ENCODE data around the gene UNC5A.

Gene UNC5A

GRCh38 chr5:176854164-176854563 lies 43.8 kb downstream of the UNC5A start:
- TF ChIP-seq CTCF (IDR thresholded peaks at IDR 0.05; ENCODE audit: control insufficient read depth, extremely low read depth, insufficient read depth), result no peak
- no peak overlapping the region for H3K4me3 ChIP-seq (ENCODE audit: low read depth, low read length)
- DNase-seq (ENCODE audit: low read depth), result no peak

GRCh38 chr5:176855598-176855997 lies 45.2 kb downstream of the UNC5A start:
- no peak for TF ChIP-seq CTCF (IDR thresholded peaks at IDR 0.05; ENCODE audit: control insufficient read depth, extremely low read depth, insufficient read depth)
- no peak overlapping the region for H3K4me3 ChIP-seq (ENCODE audit: low read depth, low read length)

DNA sequence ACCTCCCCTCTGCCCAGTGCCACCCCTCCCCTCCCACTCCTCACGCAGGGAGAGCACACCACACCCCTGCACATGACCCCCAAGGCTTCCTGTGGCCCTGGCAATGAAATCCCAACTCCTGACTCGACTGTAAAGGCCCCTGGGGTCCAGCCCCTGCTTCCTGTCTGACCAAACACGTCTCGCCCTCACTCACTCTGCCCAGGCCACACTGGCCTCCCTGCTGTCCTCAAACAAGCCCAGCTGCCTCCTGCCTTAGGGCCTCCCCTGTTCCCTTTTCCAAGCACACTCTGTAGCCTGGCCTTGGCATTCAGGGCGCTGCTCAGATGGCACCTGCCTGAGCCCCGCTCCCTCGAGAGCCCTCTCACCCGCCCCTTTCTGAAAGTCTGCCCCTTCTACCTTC lies 46.4 kb downstream of the UNC5A start:
- TF ChIP-seq CTCF (IDR thresholded peaks at IDR 0.05; ENCODE audit: control insufficient read depth, extremely low read depth, insufficient read depth), result no peak
- no peak for DNase-seq (ENCODE audit: low read depth)
- H3K4me3 ChIP-seq (ENCODE audit: low read depth, low read length), result no peak overlapping the region

More at GRCh38 chr5:176855598-176855997, 45.2 kb downstream of the UNC5A start:
- DNase-seq (ENCODE audit: low read depth), result no peak

DNA sequence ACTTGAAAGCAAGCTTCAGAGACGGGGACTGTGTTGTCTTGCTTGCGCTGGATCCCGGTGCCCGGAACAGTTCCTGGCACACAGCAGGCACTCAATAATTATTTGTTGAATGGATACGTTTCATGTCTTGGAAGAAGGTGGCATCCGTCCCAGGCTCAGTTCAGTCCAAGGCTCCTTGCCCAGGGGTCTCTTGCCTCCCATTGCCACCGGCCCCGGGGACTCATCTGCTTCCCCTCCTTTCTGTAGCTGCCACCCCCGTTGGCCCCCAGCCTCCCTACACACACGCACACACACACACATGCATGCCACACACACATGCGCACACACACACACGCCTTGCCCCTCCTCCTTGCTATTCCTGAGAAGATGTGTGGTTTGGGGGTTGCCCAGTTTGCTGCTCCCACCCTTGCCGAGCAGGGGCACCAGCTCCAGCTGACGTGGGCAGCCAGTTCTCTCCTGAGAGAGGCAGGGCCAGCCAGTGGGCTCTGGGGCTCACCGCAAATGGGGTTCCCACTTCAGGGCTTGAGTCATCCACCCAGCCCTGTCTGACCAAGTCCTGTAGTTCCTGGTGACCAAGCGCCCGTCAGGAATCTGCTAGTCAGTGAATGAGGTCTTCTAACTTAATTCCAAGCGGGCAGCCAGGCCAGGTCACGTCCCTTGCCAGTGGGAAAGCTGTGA lies 47.0 kb downstream of the UNC5A start:
- no peak for TF ChIP-seq CTCF (IDR thresholded peaks at IDR 0.05; ENCODE audit: control insufficient read depth, extremely low read depth, insufficient read depth)
- no peak for DNase-seq (ENCODE audit: low read depth)
- no peak overlapping the region for H3K4me3 ChIP-seq (ENCODE audit: low read depth, low read length)

DNA sequence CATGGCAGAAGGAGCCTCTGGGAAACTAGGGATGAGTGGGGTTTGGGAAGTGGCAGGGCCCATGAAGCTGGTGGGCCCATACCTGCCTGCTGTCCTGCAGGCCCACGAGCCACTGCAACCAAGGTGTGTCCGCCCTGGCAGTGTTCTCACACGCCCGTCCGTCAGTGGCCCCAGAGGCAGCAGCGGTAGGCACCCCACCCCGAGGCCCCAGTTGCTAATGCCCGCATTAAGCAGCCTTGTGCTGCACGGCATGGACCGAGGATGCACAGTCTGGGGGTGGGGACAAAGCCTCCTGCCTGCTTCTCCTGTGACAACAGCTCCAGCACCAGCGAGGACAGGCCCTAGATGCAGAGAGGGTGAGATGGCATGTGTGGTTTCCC lies 47.5 kb downstream of the UNC5A start:
- no peak overlapping the region for H3K4me3 ChIP-seq (ENCODE audit: low read depth, low read length)
- DNase-seq (ENCODE audit: low read depth), result no peak
- TF ChIP-seq CTCF (IDR thresholded peaks at IDR 0.05; ENCODE audit: control insufficient read depth, extremely low read depth, insufficient read depth), result no peak

- no peak for DNase-seq (ENCODE audit: low read depth)
- no peak for TF ChIP-seq CTCF (IDR thresholded peaks at IDR 0.05; ENCODE audit: control insufficient read depth, extremely low read depth, insufficient read depth)
- no peak overlapping the region for H3K4me3 ChIP-seq (ENCODE audit: low read depth, low read length)
Observed at GRCh38 chr5:176859916-176860315, 49.6 kb downstream of the UNC5A start.

- DNase-seq (ENCODE audit: low read depth), result no peak
- TF ChIP-seq CTCF (IDR thresholded peaks at IDR 0.05; ENCODE audit: control insufficient read depth, extremely low read depth, insufficient read depth), result no peak
- H3K4me3 ChIP-seq (ENCODE audit: low read depth, low read length), result no peak overlapping the region
Observed at GRCh38 chr5:176860381-176860780, 50.0 kb downstream of the UNC5A start.

All from LNCaP clone FGC (cell line).